C4-2B (cell line): ENCODE data around the gene MRPL32.

Source experiments
- H3K27ac ChIP-seq: fragments of 450-650 bp; 2 replicates; pipeline ENCODE4 v1.5.1; 2017
- ZFX ChIP-seq: fragments of 450-650 bp; IDR thresholded peaks from 2 replicates; pipeline ENCODE4 v1.6.1; 2017
- TF ChIP-seq, protein P1 (sequence below): fragments of 450-650 bp; conservative IDR thresholded peaks from 2 replicates; pipeline ENCODE4 v1.5.1; 2017; ENCODE audit warnings: mild to moderate bottlenecking

MRPL32 gene

DNA sequence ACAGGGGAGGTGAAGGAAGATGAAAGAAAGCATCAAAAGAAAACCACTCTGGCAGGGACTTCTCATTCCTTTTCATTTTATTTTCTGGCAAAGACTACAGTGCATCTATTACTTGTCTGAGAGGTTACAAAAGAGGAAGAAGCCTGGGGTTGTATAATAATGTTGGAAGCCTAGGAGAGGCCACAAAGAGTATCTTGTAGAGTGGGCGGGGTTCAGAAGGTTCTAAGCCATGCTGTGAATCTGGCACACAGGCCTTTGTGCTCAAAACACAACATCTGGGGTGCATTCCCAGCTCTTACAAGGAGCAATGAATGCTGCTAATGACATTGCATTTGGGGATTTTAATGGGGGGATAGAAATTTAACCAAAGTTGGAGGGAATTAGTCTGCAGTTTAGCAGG is 49.4 kb downstream of the MRPL32 start:
- no peak for TF ChIP-seq ZFX
- no peak overlapping the region for H3K27ac ChIP-seq

GRCh38 chr7:42982604-42983115 is 50.5 kb downstream of the MRPL32 start:
- TF ChIP-seq ZFX = no peak
- TF ChIP-seq, protein P1, sequence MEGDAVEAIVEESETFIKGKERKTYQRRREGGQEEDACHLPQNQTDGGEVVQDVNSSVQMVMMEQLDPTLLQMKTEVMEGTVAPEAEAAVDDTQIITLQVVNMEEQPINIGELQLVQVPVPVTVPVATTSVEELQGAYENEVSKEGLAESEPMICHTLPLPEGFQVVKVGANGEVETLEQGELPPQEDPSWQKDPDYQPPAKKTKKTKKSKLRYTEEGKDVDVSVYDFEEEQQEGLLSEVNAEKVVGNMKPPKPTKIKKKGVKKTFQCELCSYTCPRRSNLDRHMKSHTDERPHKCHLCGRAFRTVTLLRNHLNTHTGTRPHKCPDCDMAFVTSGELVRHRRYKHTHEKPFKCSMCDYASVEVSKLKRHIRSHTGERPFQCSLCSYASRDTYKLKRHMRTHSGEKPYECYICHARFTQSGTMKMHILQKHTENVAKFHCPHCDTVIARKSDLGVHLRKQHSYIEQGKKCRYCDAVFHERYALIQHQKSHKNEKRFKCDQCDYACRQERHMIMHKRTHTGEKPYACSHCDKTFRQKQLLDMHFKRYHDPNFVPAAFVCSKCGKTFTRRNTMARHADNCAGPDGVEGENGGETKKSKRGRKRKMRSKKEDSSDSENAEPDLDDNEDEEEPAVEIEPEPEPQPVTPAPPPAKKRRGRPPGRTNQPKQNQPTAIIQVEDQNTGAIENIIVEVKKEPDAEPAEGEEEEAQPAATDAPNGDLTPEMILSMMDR = no peak
- no peak overlapping the region for H3K27ac ChIP-seq

DNA sequence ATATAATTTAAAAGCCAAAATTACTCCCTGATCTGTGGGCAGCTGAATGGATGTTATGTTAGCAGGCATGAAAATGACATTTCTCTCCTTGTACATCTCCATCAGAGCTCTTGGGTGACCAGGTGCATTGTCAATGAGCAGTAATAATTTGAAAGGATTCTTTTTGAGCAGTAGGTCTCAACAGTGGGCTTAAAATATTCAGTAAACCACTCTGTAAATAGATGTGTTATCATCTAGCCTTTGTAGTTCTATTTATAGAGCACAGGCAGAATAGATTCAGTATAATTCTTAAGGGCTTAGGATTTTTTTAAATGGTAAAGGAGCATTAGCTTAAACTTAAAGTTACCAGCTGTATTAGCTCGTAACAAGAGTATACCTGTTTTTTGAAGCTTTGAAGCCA is 52.0 kb downstream of the MRPL32 start:
- no peak for TF ChIP-seq ZFX
- TF ChIP-seq, protein P1 = no peak
- no peak overlapping the region for H3K27ac ChIP-seq

DNA sequence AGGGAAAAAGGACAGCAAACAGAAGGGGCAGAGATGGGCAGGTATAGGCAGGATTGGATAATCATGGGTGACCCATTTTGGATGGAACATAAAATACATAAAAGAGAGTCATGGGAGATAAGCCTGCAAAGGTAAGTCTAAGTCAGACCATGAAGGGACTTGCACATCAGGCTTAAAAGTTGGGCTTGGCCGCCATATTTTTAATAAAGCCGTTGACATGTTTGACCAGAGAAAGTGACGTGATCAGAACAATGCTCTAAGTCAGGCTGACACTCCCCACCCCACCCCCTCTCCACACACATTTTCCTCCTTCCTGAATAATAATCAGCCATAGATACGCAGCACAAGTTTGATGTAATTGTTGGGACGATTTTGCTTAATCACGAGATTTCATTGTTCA is 54.0 kb downstream of the MRPL32 start:
- TF ChIP-seq, protein P1 = no peak
- TF ChIP-seq ZFX = no peak
- no peak overlapping the region for H3K27ac ChIP-seq

- H3K27ac ChIP-seq = no peak overlapping the region
- no peak for TF ChIP-seq ZFX
- TF ChIP-seq, protein P1 = no peak
These were observed 54.6 kb downstream of the MRPL32 start for GRCh38 chr7:42986781-42987248.
